HepG2 (cell line): ENCODE data around the gene BCAS3. TPM values are rescaled to one million over a fixed set of nuclear protein-coding genes. Genes with fewer than 3 reads are reported as not detected.

ENCODE experiments used
- ATAC-seq: fragments of 200-7000 bp; cut with Tn5 transposase; 3 replicates; pipeline ENCODE4 v1.9.1; 2020; ENCODE audit warnings: mild to moderate bottlenecking, moderate library complexity
- BruUV-seq: library from RNA; stranded (reverse); fragments of 400-500 nt; replicated peaks from 2 replicates; lab custom pipeline; 2021; lab: Mats Ljungman, UMichigan
- CTCF ChIA-PET: fragments of 300-600 bp; formaldehyde crosslinking; extraction: SDS; loops from one replicate; lab custom pipeline; 2021; ENCODE audit warnings: low total read pairs, inconsistent platforms, low intra/inter-chr PET ratio; lab: Yijun Ruan, JAX
- POLR2A ChIA-PET: fragments of 350-600 bp; sonication (Branson Sonifier 250); formaldehyde crosslinking; loops from one replicate; lab custom pipeline; 2020; ENCODE audit warnings: antibody characterized with exemption, inconsistent platforms; lab: Yijun Ruan, JAX
- DNase-seq: peaks from one replicate; pipeline ENCODE4 v3.0.0-alpha.2; 2015; ENCODE audit warnings: low spot score
- FAIRE-seq: peaks from 3 replicates; lab custom pipeline; 2011; peaks lifted over from hg19 to GRCh38; lab: Jason Lieb, UNC
- H2AFZ ChIP-seq: one replicate; pipeline ENCODE4 v1.6.1; 2011; ENCODE audit warnings: low read length, inconsistent platforms
- H3K27ac ChIP-seq: fragments of 300-600 bp; 3 replicates; pipeline ENCODE4 v1.8.0; 2011; ENCODE audit warnings: mixed run types, mild to moderate bottlenecking, mixed read lengths, low read length, inconsistent platforms; ENCODE audit not compliant: insufficient read depth; ENCODE audit errors: extremely low read length
- H3K27me3 ChIP-seq, 2 experiments: fragments of 200-600 bp in 1 of 2; 2 replicates in 1 of 2; 3 replicates in 1 of 2; pipeline versions ENCODE4 v1.6.0 to v1.8.0; 2011; ENCODE audit warnings: low read length in 2 of 2, mild to moderate bottlenecking in 2 of 2, moderate library complexity in 2 of 2, inconsistent platforms in 1 of 2; ENCODE audit not compliant: insufficient read depth in 2 of 2, control insufficient read depth in 1 of 2
- H3K36me3 ChIP-seq, 2 experiments: fragments of 200-600 bp in 1 of 2; replicated peaks in 1 of 2; 2 replicates in 1 of 2; 3 replicates in 1 of 2; pipeline versions ENCODE4 v1.5.1 to v1.8.0; 2011; ENCODE audit warnings: low read length in 2 of 2, inconsistent platforms in 1 of 2; ENCODE audit not compliant: insufficient read depth in 2 of 2, control insufficient read depth in 1 of 2
- H3K4me1 ChIP-seq: 2 replicates; pipeline ENCODE4 v1.5.1; 2012; ENCODE audit warnings: low read length, inconsistent platforms; ENCODE audit not compliant: insufficient read depth
- H3K4me2 ChIP-seq: 2 replicates; pipeline ENCODE4 v1.6.0; 2011; ENCODE audit warnings: low read depth, low read length, inconsistent platforms
- H3K4me3 ChIP-seq, 3 experiments: fragments of 200-600 bp in 1 of 3; sonication (generic), shearing (Covaris generic) in 1 of 3; replicated peaks in 1 of 3; 2 replicates each; pipeline ENCODE4 v1.5.1; 2011 to 2016; ENCODE audit warnings: low read length in 3 of 3, inconsistent platforms in 2 of 3, low read depth in 2 of 3, mild to moderate bottlenecking in 2 of 3, control low read depth in 1 of 3, mixed read lengths in 1 of 3; ENCODE audit not compliant: insufficient read depth in 1 of 3
- H3K79me2 ChIP-seq: one replicate; pipeline ENCODE4 v1.6.1; 2011; ENCODE audit warnings: low read length, inconsistent platforms; ENCODE audit not compliant: insufficient read depth
- H3K9ac ChIP-seq: 2 replicates; pipeline ENCODE4 v1.6.0; 2011; ENCODE audit warnings: mild to moderate bottlenecking, low read depth, low read length, inconsistent platforms; ENCODE audit not compliant: insufficient read depth
- H3K9me3 ChIP-seq: 2 replicates; pipeline ENCODE4 v1.5.1; 2012; ENCODE audit warnings: mild to moderate bottlenecking, low read length
- H4K20me1 ChIP-seq: 2 replicates; pipeline ENCODE4 v1.6.0; 2011; ENCODE audit warnings: inconsistent platforms, mild to moderate bottlenecking, low read length, moderate library complexity; ENCODE audit not compliant: insufficient read depth
- CAMTA2 ChIP-seq: sonication (generic); formaldehyde crosslinking; IDR thresholded peaks from 2 replicates; pipeline ENCODE4 v1.4.0; 2020; ENCODE audit warnings: mild to moderate bottlenecking, missing genetic modification reagents, borderline replicate concordance
- IRX3 ChIP-seq: sonication (generic); formaldehyde crosslinking; IDR thresholded peaks from 2 replicates; pipeline ENCODE4 v1.8.1; 2023; ENCODE audit warnings: mild to moderate bottlenecking, low read depth, missing genetic modification reagents, borderline replicate concordance
- MAFK ChIP-seq, 2 experiments: IDR thresholded peaks in 1 of 2; conservative IDR thresholded peaks in 1 of 2; 2 replicates each; pipeline ENCODE4 v1.6.1; 2011; ENCODE audit warnings: improper control_type of control experiment in 2 of 2, low read length in 2 of 2
- SMARCC2 ChIP-seq: fragments of 450-650 bp; IDR thresholded peaks from 2 replicates; pipeline ENCODE4 v1.6.1; 2017; ENCODE audit warnings: antibody characterized with exemption, mild to moderate bottlenecking
- ZNF263 ChIP-seq: sonication (generic); formaldehyde crosslinking; IDR thresholded peaks from 2 replicates; pipeline ENCODE4 v1.4.0; 2020; ENCODE audit warnings: missing genetic modification reagents
- ZNF30 ChIP-seq: sonication (generic); formaldehyde crosslinking; IDR thresholded peaks from 2 replicates; pipeline ENCODE4 v1.5.0; 2020; ENCODE audit warnings: mild to moderate bottlenecking, missing genetic modification reagents
- ZNF512 ChIP-seq: sonication (generic); formaldehyde crosslinking; IDR thresholded peaks from 2 replicates; pipeline ENCODE4 v1.4.0; 2020; ENCODE audit warnings: mild to moderate bottlenecking, missing genetic modification reagents
- ZNF550 ChIP-seq: sonication (generic); formaldehyde crosslinking; IDR thresholded peaks from 2 replicates; pipeline ENCODE4 v1.4.0; 2020; ENCODE audit warnings: mild to moderate bottlenecking, missing genetic modification reagents, borderline replicate concordance
- WGBS: methylation state at CpG from one replicate; pipeline ENCODE4 v1.1.6; 2017; ENCODE audit warnings: low lambda C conversion rate; 5-methylcytosine and 5-hydroxymethylcytosine counted together
- in situ Hi-C: cut with HindIII; loops from 2 replicates; pipeline ENCODE4 v1.10.0; 2017; ENCODE audit warnings: low pct_unique_long_range_greater_than_20kb; ENCODE audit not compliant: extremely low pct_ligation_motif_present
- intact Hi-C: fragments of 100-400 bp; cut with micrococcal nuclease; formaldehyde crosslinking; loops from one replicate; pipeline ENCODE4 v1.10.0; 2022; ENCODE audit not compliant: unreplicated experiment
- polyA plus RNA-seq, 8 experiments: library from polyadenylated mRNA; depleted of rRNA in 3 of 8; stranded (reverse) in 7 of 8; unstranded in 1 of 8; fragments of >200 nt; fragmentation: Illumina TruSeq in 4 of 8; extraction: Trizol in 4 of 8; gene quantifications; 2 replicates each; pipeline versions ENCODE4 v1.2.1 to v1.2.3, GENCODE V29; 2011 to 2016; ENCODE audit warnings: low read depth in 4 of 8, missing spikeins in 1 of 8, mixed read lengths in 1 of 8; ENCODE audit not compliant: insufficient read depth in 1 of 8
- total RNA-seq, 5 experiments: library from RNA; depleted of rRNA; stranded (reverse); fragments of >200 nt; fragmentation: Illumina TruSeq; extraction: Trizol; gene quantifications; 2 replicates each; pipeline ENCODE4 v1.2.3, GENCODE V29; 2016; ENCODE audit warnings: low read depth in 1 of 5

BCAS3 gene
- total and polyA plus RNA-seq, 2 of the 13 experiments (the other 11 are each of a cell fraction or from before 2014, with no cell fraction given): 10.7 to 11.2 TPM

DNA sequence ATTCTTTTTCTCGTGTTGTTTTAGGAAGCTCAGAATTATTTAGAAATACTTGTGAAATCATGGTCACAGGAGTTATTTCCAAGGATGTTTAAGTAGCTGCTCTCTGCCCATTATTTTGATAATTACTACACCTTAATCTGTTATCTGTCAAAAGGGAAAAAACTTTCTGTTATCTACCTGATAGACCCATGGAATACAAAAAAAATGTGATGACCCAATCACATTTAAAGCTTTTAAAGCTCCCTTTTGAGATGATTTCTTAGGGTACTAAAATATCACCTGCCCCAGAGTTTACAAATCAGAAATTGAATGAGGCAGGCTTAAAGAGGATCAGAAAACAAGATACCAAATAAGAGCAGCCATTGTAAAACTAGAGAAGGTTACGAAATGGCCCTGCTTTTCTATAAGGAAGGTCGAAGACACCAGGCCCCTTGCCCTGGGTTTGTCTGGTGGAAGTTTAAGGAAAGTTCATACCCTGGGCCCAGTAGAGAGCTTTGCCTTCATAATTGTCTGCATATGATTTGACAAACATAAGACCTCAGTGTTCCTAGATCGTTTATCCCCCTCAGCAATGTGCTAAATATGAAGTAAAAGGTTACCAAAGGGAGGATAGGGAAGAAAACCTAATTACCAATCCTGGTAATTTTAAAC is 572.1 kb downstream of the BCAS3 start:
- TF ChIP-seq ZNF512 (CRISPR knock-in tag) (no peak), CAMTA2 (CRISPR knock-in tag) (no peak), ZNF263 (no peak), ZNF550 (CRISPR knock-in tag) (no peak), MAFK (conservative IDR thresholded peaks at IDR 0.05 in 1 of 2, IDR thresholded peaks at IDR 0.05 in 1 of 2; ENCODE audit: low read length in 2 of 2) (peak in 1 of 2 experiments; percentile 53; a peak in 1 of 4 replicates), SMARCC2 (no peak), ZNF30 (CRISPR knock-in tag) (no peak), IRX3 (CRISPR knock-in tag) (no peak)
- in situ Hi-C loops: no loop called here
- Histone ChIP-seq H3K27ac (no peak overlapping the region), H3K9ac (no peak overlapping the region), H3K9me3 (no peaks in the 10 kb centered on the region), H3K4me3 (no peak overlapping the region), H3K4me1 (peaks cover 20% of the 10 kb centered on the region), H3K27me3 (no peaks in the 10 kb centered on the region; a peak in 1 of 5 replicates), H4K20me1 (no peaks in the 10 kb centered on the region), H3K36me3 (no peaks in the 10 kb centered on the region; a peak in 1 of 5 replicates), H3K79me2 (no peaks in the 10 kb centered on the region), H3K4me2 (no peak overlapping the region), H2AFZ (no peak overlapping the region)
- intact Hi-C loops: no loop called here
- ATAC-seq (no peak), DNase-seq (no peak), FAIRE-seq (no peak)
- POLR2A ChIA-PET: no interaction called here
- CTCF ChIA-PET: no interaction called here
- BruUV-seq: no TSS peak
- WGBS: 49% methylated on average over 4 of the region's 4 CpGs
